Neural cell (in vitro differentiated cells): Measurements from ENCODE around the gene ENDOV. TPM values are rescaled to one million over a fixed set of nuclear protein-coding genes. Genes with fewer than 3 reads are reported as not detected.

Experiments
- H2AFZ ChIP-seq: fragments of 200-600, 300-800 bp; sonication (generic), shearing (Covaris generic); 2 replicates; pipeline ENCODE4 v1.6.0; 2014; ENCODE audit warnings: low read depth, mild to moderate bottlenecking, antibody characterized with exemption, low read length, moderate library complexity
- H3F3A ChIP-seq: fragments of 200-600 bp; shearing (Covaris generic); 2 replicates; pipeline ENCODE4 v1.6.1; 2016; ENCODE audit warnings: mild to moderate bottlenecking, moderate library complexity, mixed read lengths, antibody characterized with exemption, low read length; ENCODE audit not compliant: insufficient read depth, poor library complexity, severe bottlenecking
- H3K27ac ChIP-seq: fragments of 200-600, 300-800 bp; sonication (generic), shearing (Covaris generic); 2 replicates; pipeline ENCODE4 v1.5.1; 2014; ENCODE audit warnings: mild to moderate bottlenecking, low read length, moderate library complexity
- H3K27me3 ChIP-seq: fragments of 300-800, 200-600 bp; sonication (generic), shearing (Covaris generic); 2 replicates; pipeline ENCODE4 v1.6.0; 2014; ENCODE audit warnings: mild to moderate bottlenecking, low read depth, low read length, moderate library complexity; ENCODE audit not compliant: insufficient read depth
- H3K36me3 ChIP-seq: fragments of 300-800, 200-600 bp; sonication (generic), shearing (Covaris generic); 2 replicates; pipeline ENCODE4 v1.5.1; 2014; ENCODE audit warnings: mild to moderate bottlenecking, antibody characterized with exemption, low read length, moderate library complexity; ENCODE audit not compliant: insufficient read depth
- H3K4me2 ChIP-seq: fragments of 300-800, 200-600 bp; sonication (generic), shearing (Covaris generic); 2 replicates; pipeline ENCODE4 v1.6.0; 2014; ENCODE audit warnings: mild to moderate bottlenecking, low read length
- H3K4me3 ChIP-seq: fragments of 300-800, 200-600 bp; sonication (generic), shearing (Covaris generic); 2 replicates; pipeline ENCODE4 v1.5.1; 2014; ENCODE audit warnings: mild to moderate bottlenecking, low read length, moderate library complexity
- H3K79me2 ChIP-seq: fragments of 200-600 bp; shearing (Covaris generic); replicated peaks from 2 replicates; pipeline ENCODE4 v1.6.0; 2014; ENCODE audit warnings: mild to moderate bottlenecking, low read length, moderate library complexity; ENCODE audit not compliant: insufficient read depth
- H3K9ac ChIP-seq: fragments of 300-800, 200-600 bp; sonication (generic), shearing (Covaris generic); 2 replicates; pipeline ENCODE4 v1.6.1; 2016; ENCODE audit warnings: mild to moderate bottlenecking, low read length, mixed read lengths
- H3K9me2 ChIP-seq: fragments of 200-600 bp; shearing (Covaris generic); 2 replicates; pipeline ENCODE4 v1.6.1; 2016; ENCODE audit warnings: mild to moderate bottlenecking, low read length, mixed read lengths; ENCODE audit not compliant: insufficient read depth
- H3K9me3 ChIP-seq: fragments of 200-600, 300-800 bp; sonication (generic), shearing (Covaris generic); 2 replicates; pipeline ENCODE4 v1.6.1; 2016; ENCODE audit warnings: mild to moderate bottlenecking, mixed run types, low read length, moderate library complexity, mixed read lengths
- H4K20me1 ChIP-seq: fragments of 200-600 bp; shearing (Covaris generic); 2 replicates; pipeline ENCODE4 v1.6.1; 2016; ENCODE audit warnings: mild to moderate bottlenecking, mixed run types; ENCODE audit not compliant: insufficient read depth
- CTCF ChIP-seq: fragments of 450-650 bp; IDR thresholded peaks from 2 replicates; pipeline ENCODE4 v1.5.1; 2014; ENCODE audit warnings: antibody characterized with exemption, mild to moderate bottlenecking, moderate library complexity; ENCODE audit not compliant: poor library complexity, severe bottlenecking
- EP300 ChIP-seq: fragments of 450-650 bp; conservative IDR thresholded peaks from 2 replicates; pipeline ENCODE4 v1.6.1; 2014; ENCODE audit warnings: antibody characterized with exemption, mild to moderate bottlenecking, moderate library complexity; ENCODE audit not compliant: poor library complexity, severe bottlenecking
- EZH2 ChIP-seq: fragments of 200-600, 300-800 bp; shearing (Covaris generic), sonication (generic); IDR thresholded peaks from 2 replicates; pipeline ENCODE4 v1.6.1; 2014; ENCODE audit warnings: antibody characterized with exemption, low read length, borderline replicate concordance, mild to moderate bottlenecking; ENCODE audit not compliant: insufficient read depth, poor library complexity, severe bottlenecking
- MXI1 ChIP-seq: fragments of 450-650 bp; conservative IDR thresholded peaks from 2 replicates; pipeline ENCODE4 v1.6.1; 2014; ENCODE audit warnings: antibody characterized with exemption, mild to moderate bottlenecking; ENCODE audit not compliant: poor library complexity, severe bottlenecking
- POLR2AphosphoS5 ChIP-seq: IDR thresholded peaks from 2 replicates; pipeline ENCODE4 v1.6.1; 2012
- RAD21 ChIP-seq: fragments of 450-650 bp; conservative IDR thresholded peaks from 2 replicates; pipeline ENCODE4 v1.6.1; 2014; ENCODE audit warnings: antibody characterized with exemption, mild to moderate bottlenecking, moderate library complexity
- REST ChIP-seq: IDR thresholded peaks from 2 replicates; pipeline ENCODE4 v1.6.1; 2012; ENCODE audit warnings: borderline replicate concordance
- SMC3 ChIP-seq: fragments of 450-650 bp; conservative IDR thresholded peaks from 2 replicates; pipeline ENCODE4 v1.6.1; 2014; ENCODE audit warnings: antibody characterized with exemption, mild to moderate bottlenecking, moderate library complexity; ENCODE audit not compliant: poor library complexity
- TAF1 ChIP-seq: IDR thresholded peaks from 2 replicates; pipeline ENCODE4 v1.6.1; 2012; ENCODE audit warnings: low read depth
- polyA plus RNA-seq: library from polyadenylated mRNA; depleted of rRNA; stranded (reverse); fragments of >200 nt; gene quantifications from 2 replicates; pipeline ENCODE4 v1.2.3, GENCODE V29; 2014

Gene ENDOV
- polyA plus RNA-seq, 1 donor from 2014 or later, result 31.2 TPM

GRCh38 chr17:80481284-80482057 is 66.5 kb downstream of the ENDOV start:
- Histone ChIP-seq H3K27me3 (peaks cover 59% of the 10 kb centered on the region), H3K27ac (no peak overlapping the region), H3K9ac (no peak overlapping the region), H3K9me2 (no peaks in the 10 kb centered on the region), H3F3A (no peaks in the 10 kb centered on the region), H4K20me1 (no peaks in the 10 kb centered on the region), H3K36me3 (no peaks in the 10 kb centered on the region), H3K4me3 (no peak overlapping the region), H3K4me2 (no peak overlapping the region), H3K9me3 (no peaks in the 10 kb centered on the region), H3K79me2 (no peaks in the 10 kb centered on the region), H2AFZ (no peak overlapping the region)
- no peak for TF ChIP-seq MXI1
- no peak for TF ChIP-seq TAF1
- no peak for TF ChIP-seq CTCF
- no peak for TF ChIP-seq EZH2
- TF ChIP-seq POLR2AphosphoS5, result no peak
- TF ChIP-seq SMC3, result no peak
- TF ChIP-seq RAD21, result no peak
- no peak for TF ChIP-seq REST
- no peak for TF ChIP-seq EP300

GRCh38 chr17:80482058-80482318 is 67.0 kb downstream of the ENDOV start:
- Histone ChIP-seq H3K4me3 (no peak overlapping the region), H3K36me3 (no peaks in the 10 kb centered on the region), H3K9me3 (no peaks in the 10 kb centered on the region), H3K27me3 (peaks cover 54% of the 10 kb centered on the region), H3K79me2 (no peaks in the 10 kb centered on the region), H3K4me2 (no peak overlapping the region), H3K9me2 (no peaks in the 10 kb centered on the region), H3K9ac (no peak overlapping the region), H3F3A (no peaks in the 10 kb centered on the region), H2AFZ (no peak overlapping the region), H4K20me1 (no peaks in the 10 kb centered on the region), H3K27ac (no peak overlapping the region)
- no peak for TF ChIP-seq EP300
- no peak for TF ChIP-seq POLR2AphosphoS5
- no peak for TF ChIP-seq MXI1
- no peak for TF ChIP-seq EZH2
- TF ChIP-seq SMC3, result no peak
- TF ChIP-seq CTCF, result no peak
- TF ChIP-seq REST, result no peak
